Measurements from ENCODE around the gene GTF3C6. TPM values are rescaled to one million over a fixed set of nuclear protein-coding genes. Genes with fewer than 3 reads are reported as not detected.
A peak's percentile ranks its signal among the peaks of the same experiment; 100 is the strongest.

The GTF3C6 gene, protein sequence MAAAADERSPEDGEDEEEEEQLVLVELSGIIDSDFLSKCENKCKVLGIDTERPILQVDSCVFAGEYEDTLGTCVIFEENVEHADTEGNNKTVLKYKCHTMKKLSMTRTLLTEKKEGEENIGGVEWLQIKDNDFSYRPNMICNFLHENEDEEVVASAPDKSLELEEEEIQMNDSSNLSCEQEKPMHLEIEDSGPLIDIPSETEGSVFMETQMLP
- 10 to 100 TPM; 75.6 to 87.4 TPM for total RNA-seq

DNA sequence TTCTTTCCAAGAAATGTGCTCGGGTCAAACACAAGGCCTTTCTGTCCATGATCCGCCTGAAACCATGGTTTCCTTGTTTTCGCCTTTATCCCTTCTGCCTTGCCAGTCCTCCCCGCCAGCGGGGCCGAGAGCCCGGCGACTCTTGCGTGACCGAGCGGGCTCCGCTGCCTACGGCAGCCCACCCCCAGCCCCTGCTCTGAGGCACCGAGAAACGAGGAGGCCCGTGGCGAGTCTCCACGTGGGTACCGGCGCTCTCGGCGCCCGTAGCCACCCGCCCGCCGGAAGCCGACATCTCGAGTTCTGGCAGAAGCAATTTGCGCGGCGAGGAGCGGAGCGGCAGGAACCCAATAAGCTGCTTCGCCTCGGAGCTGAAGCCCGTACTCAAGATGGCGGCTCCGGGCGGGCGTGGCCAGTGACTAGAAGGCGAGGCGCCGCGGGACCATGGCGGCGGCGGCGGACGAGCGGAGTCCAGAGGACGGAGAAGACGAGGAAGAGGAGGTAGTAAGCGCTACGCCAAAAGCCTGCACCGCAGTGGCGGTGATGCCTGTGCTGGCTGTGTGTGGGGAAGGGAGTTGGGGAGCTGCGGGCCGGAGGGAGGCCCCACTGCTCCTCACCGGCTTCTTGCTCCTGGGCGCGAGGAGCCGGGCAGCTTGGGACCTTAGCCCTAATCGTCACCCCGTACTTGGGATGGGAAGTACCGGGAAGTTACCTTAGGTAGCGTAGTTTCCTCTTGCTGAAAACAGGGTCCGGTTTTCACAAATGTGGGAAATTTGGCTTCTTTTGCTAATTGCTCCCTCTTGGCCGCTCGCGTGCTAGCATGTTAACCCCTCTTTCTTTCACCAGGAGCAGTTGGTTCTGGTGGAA lies at the start of gene GTF3C6:
Gene GTF3C6, plus strand, starts transcription at position 378 of the 864 bp plus-strand sequence. Its CDS starts 64 bp downstream, at position 442.
- Histone ChIP-seq H3K36me3 (no peaks in the 10 kb centered on the region), H3K9me3 (no peaks in the 10 kb centered on the region), H3K4me1 (peaks cover 7% of the 10 kb centered on the region), H3K4me3 (peak within 1 kb of the TSS; percentile 73), H3K27me3 (no peaks in the 10 kb centered on the region), H3K27ac (peak within 1 kb of the TSS; percentile 68), H3K9ac (ENCODE audit: low read depth in 2 of 2, low read length in 2 of 2) (peak within 1 kb of the TSS; percentile 89 to 96)
- intact Hi-C loops (cut with DNase I): no loop called here
- TF ChIP-seq, protein P1, sequence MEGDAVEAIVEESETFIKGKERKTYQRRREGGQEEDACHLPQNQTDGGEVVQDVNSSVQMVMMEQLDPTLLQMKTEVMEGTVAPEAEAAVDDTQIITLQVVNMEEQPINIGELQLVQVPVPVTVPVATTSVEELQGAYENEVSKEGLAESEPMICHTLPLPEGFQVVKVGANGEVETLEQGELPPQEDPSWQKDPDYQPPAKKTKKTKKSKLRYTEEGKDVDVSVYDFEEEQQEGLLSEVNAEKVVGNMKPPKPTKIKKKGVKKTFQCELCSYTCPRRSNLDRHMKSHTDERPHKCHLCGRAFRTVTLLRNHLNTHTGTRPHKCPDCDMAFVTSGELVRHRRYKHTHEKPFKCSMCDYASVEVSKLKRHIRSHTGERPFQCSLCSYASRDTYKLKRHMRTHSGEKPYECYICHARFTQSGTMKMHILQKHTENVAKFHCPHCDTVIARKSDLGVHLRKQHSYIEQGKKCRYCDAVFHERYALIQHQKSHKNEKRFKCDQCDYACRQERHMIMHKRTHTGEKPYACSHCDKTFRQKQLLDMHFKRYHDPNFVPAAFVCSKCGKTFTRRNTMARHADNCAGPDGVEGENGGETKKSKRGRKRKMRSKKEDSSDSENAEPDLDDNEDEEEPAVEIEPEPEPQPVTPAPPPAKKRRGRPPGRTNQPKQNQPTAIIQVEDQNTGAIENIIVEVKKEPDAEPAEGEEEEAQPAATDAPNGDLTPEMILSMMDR (IDR thresholded peaks at IDR 0.05): no peak
- peak; percentile 92 for DNase-seq

DNA sequence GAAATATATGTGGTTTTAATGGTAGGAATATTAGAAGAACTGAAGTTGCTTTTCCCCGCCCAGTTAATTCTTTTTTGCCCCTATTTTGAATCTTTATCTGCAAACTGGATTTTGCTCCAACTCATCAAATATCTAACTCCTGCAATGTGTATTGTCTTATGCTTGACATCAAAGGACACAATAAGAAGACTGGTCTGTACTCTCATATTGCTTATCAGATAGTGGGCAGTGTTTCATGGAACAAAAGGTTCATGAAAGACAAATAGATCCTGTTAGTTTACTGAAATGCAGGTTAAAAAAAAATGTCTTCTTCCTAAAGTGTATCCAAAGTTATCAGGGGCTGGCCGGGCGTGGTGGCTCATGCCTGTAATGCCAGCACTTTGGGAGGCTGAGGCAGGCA lies 27.7 kb upstream of the GTF3C6 start:
- no peak for DNase-seq
- H3K9ac ChIP-seq (ENCODE audit: low read depth in 2 of 2, low read length in 2 of 2): no peak overlapping the region
- no peaks in the 10 kb centered on the region for H3K36me3 ChIP-seq
- no peak overlapping the region for H3K27ac ChIP-seq
- no peaks in the 10 kb centered on the region for H3K4me1 ChIP-seq
- no peaks in the 10 kb centered on the region for H3K27me3 ChIP-seq
- TF ChIP-seq, protein P1 (IDR thresholded peaks at IDR 0.05): no peak
- intact Hi-C loops (cut with DNase I): no loop called here
- H3K9me3 ChIP-seq: no peaks in the 10 kb centered on the region
- H3K4me3 ChIP-seq: no peak overlapping the region

DNA sequence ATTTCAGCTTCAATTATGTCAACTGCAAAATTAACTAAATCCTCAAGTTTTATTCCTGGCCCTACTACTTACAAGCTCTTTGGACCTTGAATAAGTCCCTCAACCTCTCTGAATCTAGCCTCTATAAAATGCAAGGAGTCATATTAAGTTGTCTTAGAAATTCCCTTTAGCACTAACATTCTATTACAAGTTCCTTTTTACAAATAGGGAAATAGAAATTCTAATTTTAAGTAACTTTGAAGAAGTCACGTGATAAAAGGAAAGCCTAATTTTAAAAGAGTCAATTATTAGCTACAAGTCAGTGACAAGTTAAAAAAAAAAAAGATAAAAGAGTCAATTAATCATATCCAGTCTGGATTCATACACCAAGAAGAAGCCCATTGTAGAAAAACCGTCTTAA lies 24.6 kb upstream of the GTF3C6 start:
- Histone ChIP-seq H3K36me3 (no peaks in the 10 kb centered on the region), H3K27ac (no peak overlapping the region), H3K4me1 (no peaks in the 10 kb centered on the region), H3K27me3 (no peaks in the 10 kb centered on the region), H3K9me3 (no peaks in the 10 kb centered on the region), H3K4me3 (no peak overlapping the region), H3K9ac (ENCODE audit: low read depth in 2 of 2, low read length in 2 of 2) (no peak overlapping the region)
- no peak for DNase-seq
- intact Hi-C loops (cut with DNase I): no loop called here
- TF ChIP-seq, protein P1 (IDR thresholded peaks at IDR 0.05): no peak

DNA sequence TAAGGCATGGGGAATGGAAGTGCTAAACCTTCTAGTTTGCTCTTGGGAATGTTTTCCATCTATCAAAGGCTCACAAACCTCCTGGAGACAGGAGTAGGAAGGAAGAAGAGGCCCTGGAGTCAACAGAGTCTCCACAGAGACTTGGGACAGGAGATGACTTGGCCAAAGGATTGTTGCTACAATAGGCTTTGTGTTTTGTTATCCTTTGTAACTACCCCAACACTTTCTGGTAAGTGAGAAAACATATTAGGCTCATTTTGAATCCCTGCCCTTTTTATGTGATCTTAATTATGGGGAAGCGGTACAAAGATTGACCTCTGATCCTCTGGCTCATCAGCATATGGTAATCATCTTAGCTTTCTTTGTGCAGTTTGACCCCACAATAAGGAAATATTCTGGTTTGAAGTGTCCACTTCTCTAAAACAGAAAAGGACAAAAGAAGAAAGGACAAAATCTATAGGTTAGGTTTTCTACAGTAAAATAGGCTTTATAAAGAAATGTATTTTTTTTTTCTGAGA lies 24.1 kb upstream of the GTF3C6 start:
- H3K4me1 ChIP-seq: no peaks in the 10 kb centered on the region
- no peak overlapping the region for H3K27ac ChIP-seq
- TF ChIP-seq, protein P1 (IDR thresholded peaks at IDR 0.05): no peak
- no peak overlapping the region for H3K9ac ChIP-seq (ENCODE audit: low read depth in 2 of 2, low read length in 2 of 2)
- H3K4me3 ChIP-seq: no peak overlapping the region
- DNase-seq: no peak
- no peaks in the 10 kb centered on the region for H3K27me3 ChIP-seq
- no peaks in the 10 kb centered on the region for H3K9me3 ChIP-seq
- H3K36me3 ChIP-seq: no peaks in the 10 kb centered on the region
- intact Hi-C loops (cut with DNase I): no loop called here

DNA sequence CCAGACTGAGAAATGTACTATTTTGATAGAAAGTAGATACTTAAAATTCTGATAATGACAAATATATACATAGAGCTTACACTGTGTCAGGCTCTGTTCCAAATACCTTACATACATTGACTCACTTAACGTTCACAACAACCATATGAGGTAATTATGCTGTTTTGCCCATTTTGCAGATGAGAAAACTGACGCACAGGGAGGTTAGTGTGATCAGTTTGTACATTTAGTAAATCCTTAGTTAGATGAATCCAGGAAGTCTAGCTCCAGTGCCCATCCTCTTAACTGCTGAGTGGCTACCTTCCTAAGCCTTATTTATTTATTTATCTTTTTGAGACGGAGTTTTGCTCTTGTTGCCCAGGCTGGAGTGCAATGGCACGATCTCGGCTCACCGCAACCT lies 23.3 kb upstream of the GTF3C6 start:
- TF ChIP-seq, protein P1 (IDR thresholded peaks at IDR 0.05): no peak
- Histone ChIP-seq H3K9me3 (no peaks in the 10 kb centered on the region), H3K27ac (no peak overlapping the region), H3K4me3 (no peak overlapping the region), H3K36me3 (no peaks in the 10 kb centered on the region), H3K9ac (ENCODE audit: low read depth in 2 of 2, low read length in 2 of 2) (no peak overlapping the region), H3K4me1 (no peaks in the 10 kb centered on the region), H3K27me3 (no peaks in the 10 kb centered on the region)
- DNase-seq: no peak
- intact Hi-C loops (cut with DNase I): no loop called here
